HepG2 (cell line): ENCODE data around the gene FAM83E. TPM values are rescaled to one million over a fixed set of nuclear protein-coding genes. Genes with fewer than 3 reads are reported as not detected.

ENCODE experiments used
- ARID3A ChIP-seq: IDR thresholded peaks from 2 replicates; pipeline ENCODE4 v1.6.1; 2012; ENCODE audit warnings: low read depth, low read length, improper control_type of control experiment
- FIP1L1 ChIP-seq: fragments of 200-400 bp; formaldehyde crosslinking; IDR thresholded peaks from 2 replicates; pipeline ENCODE4 v1.6.1; 2018; ENCODE audit warnings: low read depth, mild to moderate bottlenecking, low read length, moderate library complexity, borderline replicate concordance; ENCODE audit not compliant: insufficient read depth
- FOXA1 ChIP-seq, 2 experiments: fragments of 450-650 bp in 1 of 2; sonication (generic) in 1 of 2; formaldehyde crosslinking in 1 of 2; IDR thresholded peaks; 2 replicates each; pipeline versions ENCODE4 v1.4.0 to v1.6.1; 2016 to 2020; ENCODE audit warnings: missing genetic modification reagents in 1 of 2
- FOXA3 ChIP-seq: IDR thresholded peaks from 2 replicates; pipeline ENCODE4 v1.6.1; 2016; ENCODE audit warnings: missing genetic modification reagents, missing compliant biosample characterization
- FOXP1 ChIP-seq, 2 experiments: fragments of 450-650 bp in 1 of 2; IDR thresholded peaks; 2 replicates each; pipeline ENCODE4 v1.6.1; 2017 to 2018; ENCODE audit warnings: antibody characterized with exemption in 1 of 2
- JUN ChIP-seq: sonication (generic); formaldehyde crosslinking; IDR thresholded peaks from 2 replicates; pipeline ENCODE4 v1.4.0; 2020; ENCODE audit warnings: mild to moderate bottlenecking, missing genetic modification reagents
- MAFG ChIP-seq: sonication (generic); formaldehyde crosslinking; IDR thresholded peaks from 2 replicates; pipeline ENCODE4 v1.5.1; 2020; ENCODE audit warnings: mild to moderate bottlenecking, missing genetic modification reagents
- MIXL1 ChIP-seq: IDR thresholded peaks from 2 replicates; pipeline ENCODE4 v1.6.1; 2016
- MXD4 ChIP-seq: IDR thresholded peaks from 2 replicates; pipeline ENCODE4 v1.6.1; 2016; ENCODE audit warnings: mild to moderate bottlenecking, missing biosample characterization, missing genetic modification reagents
- PHF20 ChIP-seq: sonication (generic); formaldehyde crosslinking; IDR thresholded peaks from 2 replicates; pipeline ENCODE4 v1.5.0; 2020; ENCODE audit warnings: mild to moderate bottlenecking, missing genetic modification reagents
- RBM39 ChIP-seq: fragments of 200-400 bp; formaldehyde crosslinking; IDR thresholded peaks from one replicate; pipeline ENCODE4 v1.6.1; 2018; ENCODE audit warnings: antibody characterized with exemption, mild to moderate bottlenecking, low read depth, low read length; ENCODE audit not compliant: poor library complexity, severe bottlenecking
- REL ChIP-seq: sonication (generic); formaldehyde crosslinking; conservative IDR thresholded peaks from 2 replicates; pipeline ENCODE4 v1.8.0; 2022; ENCODE audit warnings: mild to moderate bottlenecking, missing genetic modification reagents, moderate library complexity
- RORA ChIP-seq: sonication (generic); formaldehyde crosslinking; IDR thresholded peaks from 2 replicates; pipeline ENCODE4 v1.5.0; 2020; ENCODE audit warnings: mild to moderate bottlenecking, missing genetic modification reagents, moderate library complexity
- RXRA ChIP-seq: sonication (generic); formaldehyde crosslinking; IDR thresholded peaks from 2 replicates; pipeline ENCODE4 v1.5.1; 2020; ENCODE audit warnings: missing genetic modification reagents
- SRSF4 ChIP-seq: fragments of 200-400 bp; formaldehyde crosslinking; IDR thresholded peaks from one replicate; pipeline ENCODE4 v1.6.1; 2018; ENCODE audit warnings: mild to moderate bottlenecking, low read depth, low read length, moderate library complexity; ENCODE audit not compliant: poor library complexity, severe bottlenecking
- SRSF9 ChIP-seq: fragments of 200-400 bp; formaldehyde crosslinking; IDR thresholded peaks from 2 replicates; pipeline ENCODE4 v1.6.1; 2018; ENCODE audit warnings: borderline replicate concordance, mild to moderate bottlenecking, low read depth, low read length; ENCODE audit not compliant: insufficient read depth, poor library complexity, severe bottlenecking
- ZBTB7B ChIP-seq: sonication (generic); formaldehyde crosslinking; IDR thresholded peaks from 2 replicates; pipeline ENCODE4 v1.4.0; 2020; ENCODE audit warnings: missing genetic modification reagents
- ZC3H13 ChIP-seq: sonication (generic); formaldehyde crosslinking; IDR thresholded peaks from 2 replicates; pipeline ENCODE4 v1.8.1; 2023; ENCODE audit warnings: mild to moderate bottlenecking, missing genetic modification reagents, moderate library complexity
- ZNF432 ChIP-seq: sonication (generic); formaldehyde crosslinking; IDR thresholded peaks from 2 replicates; pipeline ENCODE4 v1.5.0; 2020; ENCODE audit warnings: missing genetic modification reagents, mild to moderate bottlenecking, borderline replicate concordance
- polyA plus RNA-seq, 8 experiments: library from polyadenylated mRNA; depleted of rRNA in 3 of 8; stranded (reverse) in 7 of 8; unstranded in 1 of 8; fragments of >200 nt; fragmentation: Illumina TruSeq in 4 of 8; extraction: Trizol in 4 of 8; gene quantifications; 2 replicates each; pipeline versions ENCODE4 v1.2.1 to v1.2.3, GENCODE V29; 2011 to 2016; ENCODE audit warnings: low read depth in 4 of 8, missing spikeins in 1 of 8, mixed read lengths in 1 of 8; ENCODE audit not compliant: insufficient read depth in 1 of 8
- total RNA-seq, 5 experiments: library from RNA; depleted of rRNA; stranded (reverse); fragments of >200 nt; fragmentation: Illumina TruSeq; extraction: Trizol; gene quantifications; 2 replicates each; pipeline ENCODE4 v1.2.3, GENCODE V29; 2016; ENCODE audit warnings: low read depth in 1 of 5
- TF ChIP-seq, protein P1 (sequence below): sonication (generic); formaldehyde crosslinking; IDR thresholded peaks from 2 replicates; pipeline ENCODE4 v1.9.0; 2022; ENCODE audit warnings: low read depth, missing genetic modification reagents
- TF ChIP-seq, protein P2 (sequence below): IDR thresholded peaks from 2 replicates; pipeline ENCODE4 v1.6.1; 2018; ENCODE audit warnings: missing genetic modification reagents
- TF ChIP-seq, protein P3 (sequence below): IDR thresholded peaks from 2 replicates; pipeline ENCODE4 v1.4.0; 2020; ENCODE audit warnings: mild to moderate bottlenecking, missing genetic modification reagents

FAM83E gene
- total and polyA plus RNA-seq, 2 of the 13 experiments (the other 11 are each of a cell fraction or from before 2014, with no cell fraction given), result 0.18 to 0.60 TPM

GRCh38 chr19:48565090-48565489 is 49.8 kb downstream of the FAM83E start (continued):
- TF ChIP-seq, protein P1, sequence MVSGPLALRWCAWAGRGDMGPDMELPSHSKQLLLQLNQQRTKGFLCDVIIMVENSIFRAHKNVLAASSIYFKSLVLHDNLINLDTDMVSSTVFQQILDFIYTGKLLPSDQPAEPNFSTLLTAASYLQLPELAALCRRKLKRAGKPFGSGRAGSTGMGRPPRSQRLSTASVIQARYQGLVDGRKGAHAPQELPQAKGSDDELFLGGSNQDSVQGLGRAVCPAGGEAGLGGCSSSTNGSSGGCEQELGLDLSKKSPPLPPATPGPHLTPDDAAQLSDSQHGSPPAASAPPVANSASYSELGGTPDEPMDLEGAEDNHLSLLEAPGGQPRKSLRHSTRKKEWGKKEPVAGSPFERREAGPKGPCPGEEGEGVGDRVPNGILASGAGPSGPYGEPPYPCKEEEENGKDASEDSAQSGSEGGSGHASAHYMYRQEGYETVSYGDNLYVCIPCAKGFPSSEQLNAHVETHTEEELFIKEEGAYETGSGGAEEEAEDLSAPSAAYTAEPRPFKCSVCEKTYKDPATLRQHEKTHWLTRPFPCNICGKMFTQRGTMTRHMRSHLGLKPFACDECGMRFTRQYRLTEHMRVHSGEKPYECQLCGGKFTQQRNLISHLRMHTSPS (CRISPR knock-in tag), result no peak
- TF ChIP-seq MXD4 (CRISPR knock-in tag) (no peak), FOXA1 (IDR thresholded peaks at IDR 0.05) (peak; percentile 26; the same call in 1 of the 2 replicates), FOXA1 (CRISPR knock-in tag; IDR thresholded peaks at IDR 0.05) (peak; percentile 33; the same call in 1 of the 2 replicates), RXRA (CRISPR knock-in tag) (peak; percentile 82; the same call in 1 of the 2 replicates), ZNF432 (no peak), PHF20 (CRISPR knock-in tag) (no peak), ZBTB7B (CRISPR knock-in tag) (no peak), ZC3H13 (CRISPR knock-in tag) (no peak), JUN (CRISPR knock-in tag) (no peak), SRSF9 (no peak), MIXL1 (CRISPR knock-in tag) (no peak), MAFG (no peak), ARID3A (peak; percentile 79; the same call in 1 of the 2 replicates), FIP1L1 (no peak), REL (CRISPR knock-in tag) (no peak), FOXP1 (IDR thresholded peaks at IDR 0.05) (peak; percentile 62; the same call in 1 of the 2 replicates), FOXP1 (CRISPR knock-in tag; IDR thresholded peaks at IDR 0.05) (peak; percentile 80), SRSF4 (no peak), RBM39 (no peak), RORA (CRISPR knock-in tag) (no peak), FOXA3 (CRISPR knock-in tag) (peak; percentile 38; the same call in 1 of the 2 replicates)
- TF ChIP-seq, protein P2, sequence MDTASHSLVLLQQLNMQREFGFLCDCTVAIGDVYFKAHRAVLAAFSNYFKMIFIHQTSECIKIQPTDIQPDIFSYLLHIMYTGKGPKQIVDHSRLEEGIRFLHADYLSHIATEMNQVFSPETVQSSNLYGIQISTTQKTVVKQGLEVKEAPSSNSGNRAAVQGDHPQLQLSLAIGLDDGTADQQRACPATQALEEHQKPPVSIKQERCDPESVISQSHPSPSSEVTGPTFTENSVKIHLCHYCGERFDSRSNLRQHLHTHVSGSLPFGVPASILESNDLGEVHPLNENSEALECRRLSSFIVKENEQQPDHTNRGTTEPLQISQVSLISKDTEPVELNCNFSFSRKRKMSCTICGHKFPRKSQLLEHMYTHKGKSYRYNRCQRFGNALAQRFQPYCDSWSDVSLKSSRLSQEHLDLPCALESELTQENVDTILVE (CRISPR knock-in tag), result no peak
- TF ChIP-seq, protein P3, sequence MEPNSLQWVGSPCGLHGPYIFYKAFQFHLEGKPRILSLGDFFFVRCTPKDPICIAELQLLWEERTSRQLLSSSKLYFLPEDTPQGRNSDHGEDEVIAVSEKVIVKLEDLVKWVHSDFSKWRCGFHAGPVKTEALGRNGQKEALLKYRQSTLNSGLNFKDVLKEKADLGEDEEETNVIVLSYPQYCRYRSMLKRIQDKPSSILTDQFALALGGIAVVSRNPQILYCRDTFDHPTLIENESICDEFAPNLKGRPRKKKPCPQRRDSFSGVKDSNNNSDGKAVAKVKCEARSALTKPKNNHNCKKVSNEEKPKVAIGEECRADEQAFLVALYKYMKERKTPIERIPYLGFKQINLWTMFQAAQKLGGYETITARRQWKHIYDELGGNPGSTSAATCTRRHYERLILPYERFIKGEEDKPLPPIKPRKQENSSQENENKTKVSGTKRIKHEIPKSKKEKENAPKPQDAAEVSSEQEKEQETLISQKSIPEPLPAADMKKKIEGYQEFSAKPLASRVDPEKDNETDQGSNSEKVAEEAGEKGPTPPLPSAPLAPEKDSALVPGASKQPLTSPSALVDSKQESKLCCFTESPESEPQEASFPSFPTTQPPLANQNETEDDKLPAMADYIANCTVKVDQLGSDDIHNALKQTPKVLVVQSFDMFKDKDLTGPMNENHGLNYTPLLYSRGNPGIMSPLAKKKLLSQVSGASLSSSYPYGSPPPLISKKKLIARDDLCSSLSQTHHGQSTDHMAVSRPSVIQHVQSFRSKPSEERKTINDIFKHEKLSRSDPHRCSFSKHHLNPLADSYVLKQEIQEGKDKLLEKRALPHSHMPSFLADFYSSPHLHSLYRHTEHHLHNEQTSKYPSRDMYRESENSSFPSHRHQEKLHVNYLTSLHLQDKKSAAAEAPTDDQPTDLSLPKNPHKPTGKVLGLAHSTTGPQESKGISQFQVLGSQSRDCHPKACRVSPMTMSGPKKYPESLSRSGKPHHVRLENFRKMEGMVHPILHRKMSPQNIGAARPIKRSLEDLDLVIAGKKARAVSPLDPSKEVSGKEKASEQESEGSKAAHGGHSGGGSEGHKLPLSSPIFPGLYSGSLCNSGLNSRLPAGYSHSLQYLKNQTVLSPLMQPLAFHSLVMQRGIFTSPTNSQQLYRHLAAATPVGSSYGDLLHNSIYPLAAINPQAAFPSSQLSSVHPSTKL (CRISPR knock-in tag), result peak; percentile 52; the same call in 1 of the 2 replicates
